ENCODE measurements around the gene EGFR.

GRCh38 chr7:55016746-55017090 is 2.1 kb upstream of the EGFR start:
- TF ChIP-seq POLR2A (IDR thresholded peaks at IDR 0.05): no peak
- TF ChIP-seq CTCF (IDR thresholded peaks at IDR 0.05): no peak

Data from lower leg skin (tissue), 3 donors.